ENCODE measurements around the gene SPAG5.

The SPAG5 gene

GRCh38 chr17:28620010-28620409 is 21.2 kb upstream of the SPAG5 start:
- DNase-seq (ENCODE audit: extremely low read depth, low read depth) = no peak
- no peak for TF ChIP-seq CTCF (IDR thresholded peaks at IDR 0.05; ENCODE audit: low read depth, low read length, missing control alignments)
- H3K4me3 ChIP-seq (replicated peaks; ENCODE audit: low read depth, low read length) = no peak overlapping the region

GRCh38 chr17:28618464-28618863 is 19.6 kb upstream of the SPAG5 start:
- no peak for DNase-seq (ENCODE audit: extremely low read depth, low read depth)
- TF ChIP-seq CTCF (IDR thresholded peaks at IDR 0.05; ENCODE audit: low read depth, low read length, missing control alignments) = no peak
- no peak overlapping the region for H3K4me3 ChIP-seq (replicated peaks; ENCODE audit: low read depth, low read length)

- H3K4me3 ChIP-seq (replicated peaks; ENCODE audit: low read depth, low read length) = no peak overlapping the region
- TF ChIP-seq CTCF (IDR thresholded peaks at IDR 0.05; ENCODE audit: low read depth, low read length, missing control alignments) = no peak
- DNase-seq (ENCODE audit: extremely low read depth, low read depth) = no peak
These were observed 17.5 kb upstream of the SPAG5 start for GRCh38 chr17:28616281-28616680.

- TF ChIP-seq CTCF (IDR thresholded peaks at IDR 0.05; ENCODE audit: low read depth, low read length, missing control alignments) = no peak
- no peak for DNase-seq (ENCODE audit: extremely low read depth, low read depth)
- H3K4me3 ChIP-seq (replicated peaks; ENCODE audit: low read depth, low read length) = no peak overlapping the region
These were observed 16.6 kb upstream of the SPAG5 start for GRCh38 chr17:28615260-28615940.

- H3K4me3 ChIP-seq (replicated peaks; ENCODE audit: low read depth, low read length) = no peak within 1 kb of the TSS
- TF ChIP-seq CTCF (IDR thresholded peaks at IDR 0.05; ENCODE audit: low read depth, low read length, missing control alignments) = no peak
- no peak for DNase-seq (ENCODE audit: extremely low read depth, low read depth)
These were observed 15.1 kb upstream of the SPAG5 start, which contains the start of gene RSKR for GRCh38 chr17:28613931-28614381. TSS of gene RSKR (minus strand) at chr17:28614185. CDS start at chr17:28614161, 24 bp downstream.

- H3K4me3 ChIP-seq (replicated peaks; ENCODE audit: low read depth, low read length) = no peak overlapping the region
- TF ChIP-seq CTCF (IDR thresholded peaks at IDR 0.05; ENCODE audit: low read depth, low read length, missing control alignments) = peak; percentile 73
- no peak for DNase-seq (ENCODE audit: extremely low read depth, low read depth)
These were observed 14.4 kb upstream of the SPAG5 start for GRCh38 chr17:28612936-28613872.
